GM18511 (cell line): ENCODE measurements around the gene WASF3.
"Not testable (repeated sequence)": the region's sequence is repeated elsewhere in the genome, so short reads cannot be mapped to it uniquely, and the experiment has no call there.

ENCODE experiments used
- ATAC-seq: cut with Tn5 transposase; IDR thresholded peaks from one replicate; pipeline ENCODE4 v1.9.1; 2021; ENCODE audit warnings: mild to moderate bottlenecking, moderate library complexity; ENCODE audit not compliant: unreplicated experiment

The WASF3 gene

GRCh38 chr13:26626271-26626670, 68.8 kb downstream of the WASF3 start:
- ATAC-seq = no peak

- ATAC-seq = no peak
These were observed 71.2 kb downstream of the WASF3 start for GRCh38 chr13:26628706-26629105.

GRCh38 chr13:26629260-26629825, 71.9 kb downstream of the WASF3 start:
- no peak for ATAC-seq

- not testable (repeated sequence) for ATAC-seq
These were observed 78.2 kb downstream of the WASF3 start for GRCh38 chr13:26635634-26636033.

DNA sequence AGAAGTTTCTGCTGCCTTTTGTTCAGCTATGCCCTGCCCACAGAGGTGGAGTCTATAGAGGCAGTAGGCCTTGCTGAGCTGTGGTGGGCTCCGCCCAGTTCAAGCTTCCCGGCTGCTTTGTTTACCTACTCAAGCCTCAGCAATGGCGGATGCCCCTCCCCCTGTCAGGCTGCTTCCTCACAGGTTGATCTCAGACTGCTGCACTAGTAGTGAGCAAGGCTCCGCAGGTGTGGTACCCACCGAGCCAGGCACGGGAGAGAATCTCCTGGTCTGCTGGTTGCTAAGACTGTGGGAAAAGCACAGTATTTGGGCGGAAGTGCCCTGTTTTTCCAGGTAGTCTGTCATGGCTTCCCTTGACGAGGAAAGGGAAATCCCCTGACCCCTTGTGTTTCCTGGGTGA, 78.6 kb downstream of the WASF3 start:
- ATAC-seq = not testable (repeated sequence)

- no peak for ATAC-seq
These were observed 89.1 kb downstream of the WASF3 start for GRCh38 chr13:26646603-26647002.

- ATAC-seq = no peak
These were observed 93.8 kb downstream of the WASF3 start for GRCh38 chr13:26651234-26651633.

GRCh38 chr13:26653310-26653709, 95.8 kb downstream of the WASF3 start:
- no peak for ATAC-seq

- no peak for ATAC-seq
These were observed 96.4 kb downstream of the WASF3 start for GRCh38 chr13:26653842-26654241.

GRCh38 chr13:26656919-26657318, 99.4 kb downstream of the WASF3 start:
- no peak for ATAC-seq

DNA sequence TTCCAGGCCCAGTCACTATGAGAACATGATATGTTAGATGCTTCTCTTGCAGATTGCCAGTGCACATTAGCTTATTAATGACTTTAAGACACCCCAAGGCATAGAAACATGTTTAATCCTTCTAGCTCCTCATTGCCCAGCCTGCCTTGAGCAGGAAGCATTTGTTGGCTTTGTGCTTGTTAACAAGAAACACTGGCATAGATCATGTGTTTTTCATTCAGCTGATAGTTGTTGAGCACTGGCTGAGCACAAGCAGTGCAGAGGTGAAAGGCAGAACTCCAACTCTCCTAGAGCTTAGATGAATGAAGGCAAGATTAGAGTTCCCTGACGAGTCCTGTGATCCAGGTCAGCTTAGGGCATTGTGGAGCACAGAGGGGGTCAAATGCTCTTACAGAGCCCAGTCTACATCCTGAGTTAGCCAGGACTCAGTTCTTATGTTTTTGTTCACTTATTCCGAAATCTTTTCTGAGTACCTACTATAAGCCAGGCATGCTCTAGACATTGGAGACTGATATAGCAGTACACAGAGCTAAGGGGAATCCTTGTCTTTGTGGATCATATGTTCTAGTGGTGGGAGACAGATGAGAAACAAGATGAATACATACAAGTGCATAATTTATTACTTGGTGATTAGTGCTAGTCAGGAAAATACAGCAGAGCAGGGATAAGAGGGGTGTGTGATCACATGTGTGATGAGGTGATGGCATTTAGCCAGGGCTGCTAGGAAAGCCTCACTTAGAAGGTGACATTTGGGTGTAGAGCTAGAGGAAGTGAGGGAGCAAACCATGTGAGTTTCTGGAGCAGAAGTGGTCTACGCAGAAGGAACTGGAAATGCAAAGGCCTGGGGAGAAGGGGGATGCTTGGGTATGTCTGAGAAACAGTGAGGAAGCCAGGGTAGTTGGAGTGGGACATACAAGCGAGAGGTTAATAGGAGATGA, 101.2 kb downstream of the WASF3 start:
- ATAC-seq = no peak

- ATAC-seq = no peak
These were observed 102.7 kb downstream of the WASF3 start for GRCh38 chr13:26660185-26660584.

- no peak for ATAC-seq
These were observed 103.3 kb downstream of the WASF3 start for GRCh38 chr13:26660766-26661165.

- no peak for ATAC-seq
These were observed 106.3 kb downstream of the WASF3 start for GRCh38 chr13:26663791-26664190.

DNA sequence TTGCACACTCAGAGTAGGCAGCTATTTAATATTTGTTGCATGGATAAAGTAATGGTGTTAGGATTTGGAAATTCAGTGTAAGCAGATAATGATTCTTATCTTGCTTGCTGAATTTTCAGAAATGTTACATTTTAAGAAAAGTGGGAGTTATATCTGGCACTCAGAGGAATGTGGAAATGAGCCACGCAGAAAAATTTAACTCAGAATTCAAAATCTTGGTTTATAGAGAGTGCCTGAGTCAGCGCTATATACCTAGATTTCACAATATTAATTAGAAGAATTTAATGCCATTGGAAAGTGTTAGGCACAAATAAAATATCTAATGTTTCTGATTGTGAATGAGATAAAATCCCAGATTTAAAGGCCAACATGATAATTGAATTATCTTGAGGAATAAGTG, 106.8 kb downstream of the WASF3 start:
- ATAC-seq = no peak

- no peak for ATAC-seq
These were observed 107.4 kb downstream of the WASF3 start for GRCh38 chr13:26664876-26665275.

DNA sequence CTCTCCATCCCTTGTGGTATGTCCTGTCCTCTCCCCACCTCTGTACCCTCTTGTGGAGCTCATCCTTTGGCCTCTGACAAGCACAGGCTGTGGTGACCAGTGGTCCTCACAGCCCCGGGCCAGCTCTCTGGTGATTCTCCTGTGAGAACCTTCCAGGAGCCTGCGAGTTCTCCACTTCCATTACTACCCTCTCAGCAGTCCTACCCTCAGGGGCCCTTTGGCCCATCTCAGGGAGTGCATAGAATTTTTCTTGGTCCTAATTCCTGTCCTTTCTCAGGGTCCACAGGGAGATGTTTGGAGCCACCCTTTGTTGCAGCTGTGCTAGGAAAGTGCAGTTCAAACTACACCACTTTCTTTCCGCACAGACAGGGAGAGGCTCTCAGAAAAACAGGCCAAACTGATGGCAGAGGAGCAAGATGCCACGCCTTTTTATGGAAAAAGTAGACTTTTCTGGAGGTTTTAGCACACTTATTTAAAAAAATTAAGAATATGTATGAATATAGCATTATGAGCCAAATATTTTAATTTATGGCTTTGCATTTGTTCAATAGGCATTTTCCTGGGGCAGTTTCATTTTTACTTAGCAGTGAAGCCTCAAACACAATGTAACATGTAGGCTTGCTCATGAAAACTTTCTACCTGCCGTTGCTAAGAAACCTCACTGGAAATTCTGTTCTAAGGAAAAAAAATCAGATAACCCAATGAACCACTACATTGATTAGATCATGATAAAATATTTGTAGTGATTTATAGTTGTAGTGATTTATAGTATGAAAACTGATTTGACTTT, 111.1 kb downstream of the WASF3 start:
- no peak for ATAC-seq

GRCh38 chr13:26673890-26674289, 116.4 kb downstream of the WASF3 start:
- ATAC-seq = no peak

- ATAC-seq = no peak
These were observed 119.7 kb downstream of the WASF3 start for GRCh38 chr13:26677156-26677555.

DNA sequence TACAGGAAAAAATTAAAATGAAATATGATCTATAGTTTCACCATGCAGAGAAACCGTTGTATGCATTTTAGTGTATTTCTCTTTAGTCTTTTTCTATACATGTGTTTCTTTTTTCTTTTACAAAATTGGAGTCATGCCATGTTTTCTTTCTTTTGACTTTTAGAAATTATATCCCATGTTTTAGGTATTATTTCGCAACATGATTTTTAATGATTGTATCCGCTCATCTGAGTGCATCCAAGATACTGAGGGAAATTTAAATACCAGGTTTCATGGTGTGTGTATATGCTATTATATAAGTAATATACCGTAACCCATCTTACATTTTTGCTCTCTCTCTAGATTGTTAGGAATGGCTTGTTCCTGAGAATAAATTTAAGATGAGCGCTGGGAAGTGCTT, 120.8 kb downstream of the WASF3 start:
- ATAC-seq = no peak

DNA sequence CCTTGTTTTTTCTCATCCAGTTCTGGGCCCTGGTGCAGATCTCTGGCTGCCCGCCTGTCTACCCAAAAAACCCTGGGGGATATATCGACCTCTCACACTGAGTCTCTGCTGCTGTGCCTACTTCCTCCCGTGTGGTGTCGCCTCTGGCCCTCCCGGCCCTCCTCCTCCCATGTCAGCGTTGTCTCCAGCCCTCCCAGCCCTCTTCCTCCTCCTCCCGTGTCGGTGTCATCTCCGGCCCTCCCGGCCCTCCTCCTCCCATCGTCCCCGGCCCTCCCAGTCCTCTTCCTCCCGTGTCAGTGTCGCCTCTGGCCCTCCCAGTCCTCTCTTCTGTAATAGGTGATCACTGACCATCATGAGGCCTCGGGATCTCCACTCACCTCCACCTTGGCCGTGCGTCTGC, 121.3 kb downstream of the WASF3 start:
- no peak for ATAC-seq
